ENCODE measurements around the gene SMDT1. TPM values are rescaled to one million over a fixed set of nuclear protein-coding genes. Genes with fewer than 3 reads are reported as not detected.

The SMDT1 gene
- polyA plus RNA-seq, 1 donor from 2014 or later: 42.8 TPM

- peak overlapping the region; percentile 58 for H2AFZ ChIP-seq (ENCODE audit: low read depth, low read length)
- no peaks in the 10 kb centered on the region for H3K36me3 ChIP-seq (ENCODE audit: insufficient read depth, low read length)
- H4K20me1 ChIP-seq (ENCODE audit: insufficient read depth): no peaks in the 10 kb centered on the region
- no peaks in the 10 kb centered on the region for H3K9me2 ChIP-seq (ENCODE audit: insufficient read depth, low read length)
- H3K9me3 ChIP-seq (ENCODE audit: low read length): no peaks in the 10 kb centered on the region
- no peaks in the 10 kb centered on the region for H3K27me3 ChIP-seq (ENCODE audit: insufficient read depth, low read depth, low read length)
- H3F3A ChIP-seq (ENCODE audit: insufficient read depth, low read length, poor library complexity, severe bottlenecking): peaks cover 8% of the 10 kb centered on the region
- peak overlapping the region; percentile 74 for H3K4me3 ChIP-seq (ENCODE audit: low read length)
- TF ChIP-seq SMC3 (conservative IDR thresholded peaks at IDR 0.05; ENCODE audit: poor library complexity) (no peak), MXI1 (conservative IDR thresholded peaks at IDR 0.05; ENCODE audit: poor library complexity, severe bottlenecking) (no peak), CTCF (IDR thresholded peaks at IDR 0.05; ENCODE audit: poor library complexity, severe bottlenecking) (no peak), TAF1 (IDR thresholded peaks at IDR 0.05; ENCODE audit: low read depth) (no peak), EP300 (conservative IDR thresholded peaks at IDR 0.05; ENCODE audit: poor library complexity, severe bottlenecking) (no peak), REST (IDR thresholded peaks at IDR 0.05; ENCODE audit: borderline replicate concordance) (no peak), RAD21 (conservative IDR thresholded peaks at IDR 0.05) (no peak), POLR2AphosphoS5 (IDR thresholded peaks at IDR 0.05) (no peak), EZH2 (IDR thresholded peaks at IDR 0.05; ENCODE audit: borderline replicate concordance, insufficient read depth, low read length, poor library complexity, severe bottlenecking) (no peak)
- H3K27ac ChIP-seq (ENCODE audit: low read length): peak overlapping the region; percentile 97
- H3K79me2 ChIP-seq (replicated peaks; ENCODE audit: insufficient read depth, low read length): peaks cover 27% of the 10 kb centered on the region
- H3K4me2 ChIP-seq (ENCODE audit: low read length): peak overlapping the region; percentile 68
- H3K9ac ChIP-seq (ENCODE audit: low read length): peak overlapping the region; percentile 89
Measured at GRCh38 chr22:42078469-42079318, 806 bp upstream of the SMDT1 start.

GRCh38 chr22:42080287-42080686, 787 bp downstream of the SMDT1 start:
- peak; percentile 4 for TF ChIP-seq RAD21 (conservative IDR thresholded peaks at IDR 0.05)
- no peak for TF ChIP-seq CTCF (IDR thresholded peaks at IDR 0.05; ENCODE audit: poor library complexity, severe bottlenecking)
- TF ChIP-seq MXI1 (conservative IDR thresholded peaks at IDR 0.05; ENCODE audit: poor library complexity, severe bottlenecking): no peak
- Histone ChIP-seq H2AFZ (ENCODE audit: low read depth, low read length) (peak overlapping the region; percentile 58), H3K27ac (ENCODE audit: low read length) (peak overlapping the region; percentile 97), H3K9ac (ENCODE audit: low read length) (peak overlapping the region; percentile 89), H3K9me3 (ENCODE audit: low read length) (no peaks in the 10 kb centered on the region), H3K27me3 (ENCODE audit: insufficient read depth, low read depth, low read length) (no peaks in the 10 kb centered on the region), H3K4me3 (ENCODE audit: low read length) (peak overlapping the region; percentile 74), H3K79me2 (replicated peaks; ENCODE audit: insufficient read depth, low read length) (peaks cover 30% of the 10 kb centered on the region), H3F3A (ENCODE audit: insufficient read depth, low read length, poor library complexity, severe bottlenecking) (peaks cover 8% of the 10 kb centered on the region), H3K4me2 (ENCODE audit: low read length) (peak overlapping the region; percentile 58), H3K36me3 (ENCODE audit: insufficient read depth, low read length) (no peaks in the 10 kb centered on the region), H3K9me2 (ENCODE audit: insufficient read depth, low read length) (no peaks in the 10 kb centered on the region), H4K20me1 (ENCODE audit: insufficient read depth) (no peaks in the 10 kb centered on the region)
